GM21526 (cell line): ENCODE data around the gene PDCD1.
"Not testable (repeated sequence)": the region's sequence is repeated elsewhere in the genome, so short reads cannot be mapped to it uniquely, and the experiment has no call there.

ENCODE experiments used
- ATAC-seq: cut with Tn5 transposase; IDR thresholded peaks from one replicate; pipeline ENCODE4 v1.9.1; 2021; ENCODE audit warnings: moderate library complexity; ENCODE audit not compliant: unreplicated experiment, low FRiP score

PDCD1 gene

DNA sequence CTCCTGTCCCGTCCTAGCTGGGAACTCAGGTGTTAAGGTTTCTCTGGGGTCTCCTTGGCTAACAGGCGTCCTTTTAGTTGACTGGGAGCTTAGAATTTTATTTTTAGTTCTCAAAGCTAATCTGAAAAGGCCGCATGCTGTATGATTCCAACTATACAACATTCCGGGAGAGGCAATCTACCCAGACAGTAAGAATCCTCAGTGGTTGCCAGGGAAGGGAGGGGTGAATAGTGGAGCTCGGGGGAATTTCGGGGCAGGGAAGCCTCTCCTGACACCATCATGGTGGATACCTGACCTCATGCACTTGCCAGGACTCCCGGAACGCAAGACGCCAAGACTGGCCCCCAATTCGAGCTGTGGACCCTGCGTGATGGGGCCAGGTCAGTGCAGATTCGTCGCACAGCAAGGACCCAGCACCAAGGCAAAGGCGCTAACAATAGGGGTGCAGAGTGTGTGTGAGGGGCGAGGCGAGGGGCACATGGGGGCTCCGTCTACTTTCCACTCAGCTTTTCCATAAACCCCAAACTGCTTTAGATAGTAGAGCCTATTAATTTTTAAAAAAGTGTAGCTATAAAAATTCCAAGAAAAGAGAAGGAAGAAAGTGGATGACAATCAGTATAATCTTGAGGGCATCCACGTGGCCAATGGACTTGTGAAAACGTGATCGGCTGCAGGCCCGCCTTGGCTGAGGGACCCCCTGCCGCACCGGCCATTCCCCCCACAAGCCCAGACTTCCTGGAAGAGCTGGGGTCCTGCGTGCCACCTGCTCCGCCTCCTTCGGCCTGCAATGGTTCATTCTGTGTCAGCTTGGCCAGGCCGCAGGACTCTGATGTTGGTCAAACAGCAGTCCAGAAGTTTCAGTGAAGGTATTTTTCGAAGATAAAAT lies 17.3 kb downstream of the PDCD1 start:
- ATAC-seq: no peak

DNA sequence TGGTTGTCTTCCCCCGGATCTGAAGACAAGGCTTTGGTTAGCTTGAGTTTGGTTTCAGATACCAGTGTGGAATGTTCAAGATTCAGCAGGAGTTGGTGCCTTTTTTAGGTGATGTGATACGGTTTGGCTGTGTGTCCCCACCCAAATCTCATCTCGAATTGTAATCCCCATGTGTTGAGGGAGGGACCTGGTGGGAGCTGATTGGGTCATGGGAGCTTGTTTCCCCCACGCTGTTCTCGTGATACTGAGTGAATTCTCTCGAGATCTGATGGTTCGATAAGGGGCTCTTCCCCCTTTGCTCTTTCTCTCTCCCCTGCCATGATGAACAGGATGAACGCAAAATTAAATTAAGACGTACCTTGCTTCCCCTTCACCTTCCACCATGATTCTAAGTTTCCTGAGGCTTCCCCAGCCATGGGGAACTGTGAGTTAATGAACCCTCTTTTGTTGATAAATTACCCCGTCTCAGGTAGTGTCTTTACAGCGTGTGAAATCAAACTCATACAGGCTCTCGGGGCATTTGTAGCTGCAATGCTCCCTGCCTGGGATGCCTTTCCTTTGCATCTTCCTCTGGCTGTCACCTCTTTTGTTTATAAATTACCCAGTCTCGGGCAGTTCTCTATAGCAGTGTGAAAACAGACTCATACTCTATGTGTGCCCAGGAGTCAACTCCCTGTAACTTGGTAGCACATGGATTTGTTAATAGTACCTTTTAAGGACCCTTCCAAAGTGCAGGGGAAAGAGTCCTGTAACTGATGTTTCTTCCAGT lies 21.3 kb downstream of the PDCD1 start:
- ATAC-seq: no peak

DNA sequence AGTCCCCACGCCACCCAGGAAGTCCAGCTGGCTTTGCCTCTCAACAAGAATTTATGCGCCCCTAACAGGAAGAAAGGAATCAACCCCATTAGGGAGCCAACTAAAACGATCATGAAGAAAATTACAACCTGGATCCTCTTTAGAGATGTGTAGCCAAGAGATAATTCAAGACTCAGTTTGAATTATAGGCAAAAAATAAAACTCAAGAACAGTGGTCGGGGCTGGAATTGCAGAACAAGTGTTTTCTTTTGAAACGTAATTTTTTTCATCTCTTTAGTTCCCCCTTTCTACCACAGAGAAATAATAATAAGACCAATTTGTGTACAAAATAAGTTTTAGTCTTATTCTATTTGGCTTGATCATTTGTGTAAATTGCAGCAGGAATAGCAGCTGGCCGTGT lies 22.4 kb downstream of the PDCD1 start:
- no peak for ATAC-seq

DNA sequence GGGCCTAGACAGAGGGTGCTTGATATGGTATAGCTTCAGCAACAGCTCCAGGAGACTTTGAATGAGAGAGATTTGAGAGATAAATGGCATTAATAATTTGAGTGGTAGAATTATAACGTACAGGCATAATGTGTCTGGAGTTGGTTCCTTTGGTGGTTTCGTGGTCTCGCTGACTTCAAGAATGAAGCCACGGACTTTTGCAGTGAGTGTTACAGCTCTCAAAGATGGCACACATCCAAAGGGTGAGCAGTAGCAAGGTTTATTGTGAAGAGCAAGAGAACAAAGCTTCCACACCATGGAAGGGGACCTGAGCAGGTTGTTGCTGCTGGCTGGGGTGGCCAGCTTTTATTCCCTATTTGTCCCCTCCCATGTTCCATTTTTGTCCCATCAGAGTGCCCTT lies 23.1 kb downstream of the PDCD1 start:
- no peak for ATAC-seq

DNA sequence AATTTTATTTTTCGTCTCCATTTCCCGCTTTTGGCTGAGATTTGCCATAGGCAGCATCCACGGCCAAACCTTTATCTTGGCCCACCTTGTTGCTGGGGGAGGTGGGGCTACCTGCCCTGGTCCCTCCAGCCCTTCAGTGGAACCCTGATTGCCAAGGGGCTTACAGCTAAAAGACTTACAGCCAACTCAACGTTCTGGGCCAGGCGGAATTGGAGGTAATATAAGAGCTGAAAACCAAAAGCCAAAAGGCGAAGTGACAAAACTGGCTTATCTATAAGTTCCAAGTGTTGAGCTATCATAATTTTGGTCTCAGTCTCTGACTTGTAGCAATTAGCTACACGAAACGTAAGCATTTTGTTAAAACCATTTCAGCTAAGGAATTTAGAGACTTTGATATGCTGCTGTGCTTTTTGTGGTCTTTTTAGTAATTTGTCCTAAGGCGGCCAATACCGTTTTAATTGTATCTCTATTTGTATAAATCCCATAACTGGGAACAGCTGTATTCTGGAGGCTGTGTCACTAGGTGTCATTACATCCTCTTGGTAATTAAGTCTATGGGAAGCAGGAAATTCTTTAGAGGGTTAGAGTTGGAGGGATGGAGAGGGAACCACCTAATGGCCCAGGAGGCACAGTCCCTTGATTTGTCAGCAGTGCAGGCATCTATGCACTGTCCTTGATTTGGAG lies 24.0 kb downstream of the PDCD1 start:
- ATAC-seq: no peak

DNA sequence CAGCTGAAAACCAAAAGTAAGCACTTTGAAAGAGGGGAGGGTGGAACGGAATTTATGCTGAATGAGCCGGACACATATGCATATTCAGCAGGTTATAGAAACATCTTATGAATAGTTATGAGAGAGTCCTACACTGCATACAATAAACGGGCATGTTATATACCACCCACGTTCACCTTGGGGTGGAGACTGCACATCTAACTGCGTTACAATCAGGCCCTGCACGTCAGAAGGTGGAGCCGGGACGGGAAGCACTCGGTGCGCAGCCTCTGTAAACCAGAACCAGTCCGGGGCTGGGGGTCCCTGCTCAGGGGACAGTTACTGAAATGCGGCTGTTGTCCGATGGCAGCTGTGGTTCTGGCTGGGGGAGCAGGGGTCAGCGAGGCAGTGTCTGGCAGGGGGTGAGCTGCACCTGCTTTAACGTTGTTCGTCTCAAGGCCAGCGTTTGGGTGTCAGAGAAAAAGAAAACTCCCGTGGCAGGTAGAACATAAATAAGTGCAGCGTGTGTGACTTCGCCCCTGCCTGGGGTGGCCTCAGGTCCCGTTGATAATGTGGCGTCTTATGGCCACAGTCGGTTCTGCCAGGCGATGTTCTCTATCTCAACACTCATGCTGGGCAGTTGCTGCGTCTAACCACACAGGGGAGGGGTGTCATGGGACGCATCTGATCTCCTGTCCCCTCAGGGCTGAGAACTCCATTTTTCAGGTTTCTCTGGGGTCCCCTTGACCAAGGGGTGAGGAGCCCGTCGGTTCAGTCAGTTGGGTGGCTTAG lies 24.8 kb downstream of the PDCD1 start:
- not testable (repeated sequence) for ATAC-seq

DNA sequence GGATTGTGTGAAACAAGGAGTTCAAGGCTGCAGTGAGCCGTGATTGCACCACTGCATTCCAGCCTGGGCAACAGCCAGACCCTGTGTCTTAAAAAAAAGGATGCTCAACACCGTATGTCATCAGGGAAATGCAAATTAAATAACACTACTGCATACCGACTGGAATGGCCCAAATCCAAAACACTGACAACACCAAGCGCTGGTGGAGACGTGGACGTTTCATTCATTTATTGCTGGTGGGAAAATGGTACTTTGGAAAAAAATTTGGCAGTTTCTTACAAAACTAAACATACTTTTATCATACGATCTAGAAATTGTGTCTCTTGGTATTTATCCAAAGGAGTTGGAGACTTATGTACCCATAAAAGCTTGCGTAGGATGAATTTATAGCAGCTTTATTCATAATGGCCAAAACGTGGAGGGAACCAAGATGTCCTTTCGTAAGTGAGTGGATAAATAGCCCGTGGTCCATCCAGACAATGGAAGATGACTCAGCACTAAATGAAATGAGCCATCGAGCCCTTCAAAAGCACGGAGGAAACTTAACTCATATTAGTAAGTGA lies 25.5 kb downstream of the PDCD1 start:
- ATAC-seq: no peak

DNA sequence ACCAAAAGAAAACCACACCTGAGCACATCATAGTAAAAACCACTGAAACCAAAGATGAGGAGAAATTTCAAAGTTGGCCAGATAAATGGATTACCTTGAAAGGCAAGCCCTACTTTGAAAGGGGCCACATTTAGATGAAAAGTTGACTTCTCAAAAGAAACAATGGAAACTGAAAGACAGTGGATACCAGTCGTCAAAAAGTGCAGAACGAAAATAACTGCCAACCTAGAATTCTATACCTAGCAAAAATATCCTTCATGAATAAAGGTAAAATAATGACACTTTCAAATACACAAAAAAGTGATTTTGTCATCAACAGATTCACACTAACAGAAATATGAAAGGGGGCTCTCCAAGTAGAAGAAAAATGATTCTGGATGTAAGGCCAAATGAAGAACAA lies 31.3 kb downstream of the PDCD1 start:
- ATAC-seq: no peak

DNA sequence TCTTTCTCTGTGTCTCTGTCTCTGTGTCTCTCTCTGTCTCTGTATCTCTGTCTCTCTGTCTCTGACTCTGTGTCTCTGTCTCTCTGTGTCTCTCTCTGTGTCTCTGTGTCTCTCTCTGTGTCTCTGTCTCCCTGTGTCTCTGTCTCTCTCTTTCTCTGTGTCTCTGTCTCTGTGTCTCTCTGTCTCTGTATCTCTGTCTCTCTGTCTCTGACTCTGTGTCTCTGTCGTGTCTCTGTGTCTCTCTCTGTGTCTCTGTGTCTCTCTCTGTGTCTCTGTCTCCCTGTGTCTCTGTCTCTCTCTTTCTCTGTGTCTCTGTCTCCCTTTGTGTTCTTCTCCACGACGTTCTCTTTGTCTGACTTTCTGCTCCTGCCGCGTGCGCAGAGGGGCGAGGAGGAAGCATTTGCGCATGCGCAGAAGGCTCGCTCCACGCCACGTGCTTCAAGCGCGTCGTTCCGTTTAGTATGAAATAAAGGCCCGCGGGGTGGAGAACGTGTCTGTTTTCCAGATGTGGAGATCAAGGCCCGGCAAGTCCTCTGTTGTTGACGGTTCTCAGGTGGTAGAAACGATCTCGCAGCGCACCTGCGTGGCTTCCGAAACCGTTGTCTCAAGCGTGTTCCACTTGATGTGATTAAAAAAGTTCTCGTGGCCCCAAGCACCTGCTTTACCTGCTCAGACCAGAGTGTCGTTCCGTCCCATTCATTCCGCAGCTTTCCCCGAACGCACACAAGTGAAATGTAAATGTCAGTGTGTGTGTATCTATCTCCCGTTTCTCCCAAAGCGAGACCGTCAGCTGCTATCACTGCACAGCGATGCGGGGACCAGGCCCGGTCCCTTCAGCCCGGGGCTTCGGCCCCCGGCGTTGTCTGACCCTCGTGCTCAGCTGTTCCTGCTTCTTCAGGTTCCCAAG lies 34.9 kb downstream of the PDCD1 start:
- ATAC-seq: not testable (repeated sequence)

DNA sequence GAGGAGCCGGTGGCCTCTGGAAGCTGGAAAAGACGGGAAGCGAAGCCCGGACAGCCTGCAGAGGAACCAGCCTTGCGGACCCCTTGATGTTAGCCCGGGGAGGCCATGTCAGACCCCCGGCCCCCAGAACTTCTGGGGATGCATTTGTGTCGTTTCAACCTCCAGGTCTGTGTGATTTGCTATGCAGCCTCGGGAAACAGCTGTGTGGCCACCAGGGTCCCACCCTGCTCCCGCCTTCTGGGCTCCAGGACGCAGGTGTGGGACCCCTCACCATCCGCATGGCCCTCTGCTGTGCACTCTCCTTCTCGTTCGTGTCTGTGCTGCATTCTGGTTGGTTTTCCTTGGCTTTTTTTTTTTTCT lies 36.5 kb downstream of the PDCD1 start:
- no peak for ATAC-seq

DNA sequence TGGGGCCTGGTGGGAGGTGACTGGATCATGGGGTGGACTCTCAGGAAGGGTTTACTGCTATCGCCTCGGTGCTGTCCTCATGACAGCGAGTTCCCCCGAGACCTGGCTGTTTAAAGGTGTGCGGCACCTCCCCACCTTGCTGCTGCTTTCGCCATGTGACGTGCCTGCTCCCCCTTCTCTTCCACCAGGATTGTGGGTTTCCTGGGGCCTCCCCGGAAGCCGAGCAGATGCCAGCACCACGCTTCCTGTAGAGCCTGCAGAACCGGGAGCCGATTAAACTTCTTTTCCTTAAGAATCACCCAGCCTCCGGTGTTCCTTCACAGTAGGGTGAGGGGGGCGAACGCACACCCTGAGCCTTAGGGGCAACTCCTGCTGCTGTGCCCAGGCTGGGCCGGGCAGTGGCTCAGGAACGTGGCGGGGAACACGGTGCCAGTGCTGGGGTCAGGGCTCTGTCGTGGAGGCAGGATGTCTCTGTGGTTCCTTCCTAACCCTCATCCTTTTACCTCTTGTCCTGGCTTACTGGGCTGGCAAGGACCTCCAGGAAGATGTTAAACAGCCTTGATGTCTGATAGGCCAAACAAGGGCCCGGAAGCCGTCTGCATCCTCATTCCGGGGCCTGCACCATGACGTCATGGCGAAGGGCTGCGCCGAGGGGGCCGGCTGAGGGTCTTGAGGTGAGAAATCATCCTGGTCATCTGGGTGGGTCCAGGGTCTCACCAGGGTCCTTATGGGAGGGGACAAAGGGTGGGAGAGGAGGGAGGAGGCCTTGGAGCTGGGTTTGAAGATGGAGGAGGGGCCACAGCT lies 37.0 kb downstream of the PDCD1 start:
- no peak for ATAC-seq

DNA sequence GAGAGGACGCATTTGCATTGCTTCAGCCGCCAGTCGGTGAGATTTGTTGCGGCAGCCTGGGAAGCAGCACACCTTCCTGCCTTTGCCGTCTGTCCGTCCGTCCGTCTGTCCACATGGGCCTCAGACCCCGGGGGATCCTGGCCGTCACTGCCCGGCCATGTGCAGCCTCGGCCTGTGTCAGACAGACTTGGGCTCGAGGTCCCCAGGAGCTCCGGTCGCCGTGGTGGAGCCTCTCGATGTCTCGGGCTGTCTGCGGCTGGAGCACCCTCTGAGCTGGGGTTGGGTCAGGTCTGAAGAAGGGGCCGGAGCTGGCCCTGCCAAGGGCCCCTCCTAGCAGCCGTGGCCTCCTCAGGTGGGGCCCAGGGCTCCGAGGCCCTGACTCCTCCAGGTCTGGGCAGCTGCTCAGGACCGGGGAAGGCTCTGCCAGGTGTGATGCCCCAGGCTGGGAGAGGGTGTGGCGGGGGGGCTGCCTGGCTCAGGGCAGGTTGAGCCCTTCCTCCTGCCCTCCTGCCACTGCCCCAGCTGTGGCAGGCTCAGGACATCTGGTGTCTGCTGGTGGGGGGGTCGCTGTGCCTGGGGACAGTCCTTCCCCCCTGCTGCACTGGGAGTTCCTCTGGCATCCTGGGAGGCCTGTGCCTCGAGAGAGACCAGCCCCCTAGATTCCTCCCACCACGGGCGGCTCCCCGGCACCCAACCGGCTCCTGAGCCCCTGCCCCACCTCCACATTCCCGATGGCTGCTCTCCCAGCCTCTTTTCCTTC lies 37.9 kb downstream of the PDCD1 start:
- no peak for ATAC-seq

DNA sequence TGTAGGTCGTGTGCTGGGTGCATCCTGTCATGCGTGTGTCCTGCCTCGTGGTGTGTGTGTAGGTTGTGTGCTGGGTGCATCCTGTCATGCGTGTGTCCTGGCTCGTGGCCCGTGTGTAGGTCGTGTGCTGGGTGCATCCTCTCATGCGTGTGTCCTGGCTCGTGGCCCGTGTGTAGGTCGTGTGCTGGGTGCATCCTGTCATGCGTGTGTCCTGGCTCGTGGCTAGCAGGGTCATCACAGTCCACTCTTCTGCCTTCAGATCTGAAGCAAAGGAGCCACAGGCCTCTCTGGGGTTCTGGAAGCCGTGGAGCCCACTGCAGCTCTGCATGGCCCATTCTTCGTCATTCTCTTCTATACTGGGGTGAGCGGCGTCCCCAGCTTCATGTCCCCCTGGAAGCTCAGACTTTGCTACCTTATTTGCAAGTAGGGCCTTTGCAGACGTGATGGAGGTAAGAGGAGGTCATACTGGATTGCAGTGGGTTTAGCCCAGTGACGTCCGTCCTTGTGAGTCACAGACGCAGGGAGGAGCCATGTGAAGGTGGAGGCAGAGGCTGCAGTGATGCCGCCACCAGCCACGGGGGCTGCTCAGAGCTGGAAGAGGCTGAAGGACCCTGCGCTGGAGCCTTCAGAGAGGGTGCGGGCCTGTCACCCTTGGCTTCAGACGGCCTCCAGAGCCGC lies 38.6 kb downstream of the PDCD1 start:
- not testable (repeated sequence) for ATAC-seq

DNA sequence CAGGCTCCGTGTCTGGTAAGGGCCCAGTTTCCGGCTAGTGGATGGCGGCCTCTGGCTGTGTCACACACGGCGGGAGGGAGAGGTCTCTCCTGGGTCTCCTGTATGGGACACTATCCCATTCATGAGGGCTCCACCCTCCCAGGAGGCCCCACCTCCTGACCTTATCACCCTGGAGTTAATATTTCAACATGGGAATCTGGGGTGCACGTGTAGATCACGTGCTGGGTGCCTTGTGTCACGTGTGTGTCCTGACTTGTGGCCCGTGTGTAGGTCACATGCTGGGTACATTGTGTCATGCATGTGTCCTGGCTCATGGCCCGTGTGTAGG lies 39.8 kb downstream of the PDCD1 start:
- ATAC-seq: no peak

DNA sequence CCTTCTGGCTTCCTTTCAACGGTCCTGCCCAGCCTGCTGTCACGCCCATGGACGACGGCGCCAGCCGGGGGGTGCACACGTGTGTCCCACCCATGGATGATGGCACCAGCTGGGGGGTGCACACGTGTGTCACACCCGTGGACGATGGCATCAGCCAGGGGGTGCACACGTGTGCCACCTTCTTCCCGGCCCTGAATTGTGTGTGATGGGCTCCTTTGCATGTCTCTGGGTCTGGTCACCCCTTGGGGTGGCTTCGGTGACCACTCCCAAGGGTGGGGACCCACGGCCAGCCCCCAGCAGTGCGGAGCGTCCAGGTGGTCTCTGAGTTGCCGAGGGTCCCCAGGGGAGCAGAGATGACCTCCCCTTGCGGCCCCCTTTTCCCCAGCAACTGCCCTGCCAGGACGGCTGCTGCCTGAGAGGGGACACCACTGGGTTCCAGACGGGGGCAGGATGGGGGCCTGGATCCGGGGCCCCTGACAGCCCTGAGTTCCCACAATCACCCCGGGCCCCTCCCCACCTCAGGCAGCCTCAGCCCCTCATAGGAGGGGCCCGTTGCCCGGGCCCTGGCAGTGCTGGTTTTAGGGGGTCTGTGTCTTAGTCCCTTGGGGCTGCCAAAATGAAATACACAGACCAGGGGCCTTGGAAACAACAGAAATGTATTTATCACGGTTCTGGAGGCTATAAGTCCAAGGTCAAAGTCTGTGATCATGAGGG lies 40.3 kb downstream of the PDCD1 start:
- no peak for ATAC-seq

DNA sequence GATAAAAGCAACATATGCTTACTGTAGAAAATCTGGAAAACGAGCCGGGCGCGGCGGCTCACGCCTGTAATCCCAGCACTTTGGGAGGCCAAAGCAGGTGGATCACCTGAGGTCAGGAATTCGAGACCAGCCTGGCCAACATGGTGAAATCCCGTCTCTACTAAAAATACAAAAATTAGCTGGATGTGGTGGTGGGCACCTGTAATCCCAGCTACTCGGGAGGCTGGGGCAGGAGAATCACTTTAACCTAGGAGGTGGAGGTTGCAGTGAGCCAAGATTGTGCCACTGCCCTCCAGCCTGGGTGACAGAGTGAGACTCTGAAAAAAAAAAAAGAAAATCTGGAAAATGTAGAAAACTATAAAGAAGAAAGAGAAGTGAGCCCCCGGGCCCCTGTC lies 40.9 kb downstream of the PDCD1 start:
- not testable (repeated sequence) for ATAC-seq
